ENCODE measurements around the gene TENM4.
"Not testable (repeated sequence)": the region's sequence is repeated elsewhere in the genome, so short reads cannot be mapped to it uniquely, and the experiment has no call there.

Gene TENM4

DNA sequence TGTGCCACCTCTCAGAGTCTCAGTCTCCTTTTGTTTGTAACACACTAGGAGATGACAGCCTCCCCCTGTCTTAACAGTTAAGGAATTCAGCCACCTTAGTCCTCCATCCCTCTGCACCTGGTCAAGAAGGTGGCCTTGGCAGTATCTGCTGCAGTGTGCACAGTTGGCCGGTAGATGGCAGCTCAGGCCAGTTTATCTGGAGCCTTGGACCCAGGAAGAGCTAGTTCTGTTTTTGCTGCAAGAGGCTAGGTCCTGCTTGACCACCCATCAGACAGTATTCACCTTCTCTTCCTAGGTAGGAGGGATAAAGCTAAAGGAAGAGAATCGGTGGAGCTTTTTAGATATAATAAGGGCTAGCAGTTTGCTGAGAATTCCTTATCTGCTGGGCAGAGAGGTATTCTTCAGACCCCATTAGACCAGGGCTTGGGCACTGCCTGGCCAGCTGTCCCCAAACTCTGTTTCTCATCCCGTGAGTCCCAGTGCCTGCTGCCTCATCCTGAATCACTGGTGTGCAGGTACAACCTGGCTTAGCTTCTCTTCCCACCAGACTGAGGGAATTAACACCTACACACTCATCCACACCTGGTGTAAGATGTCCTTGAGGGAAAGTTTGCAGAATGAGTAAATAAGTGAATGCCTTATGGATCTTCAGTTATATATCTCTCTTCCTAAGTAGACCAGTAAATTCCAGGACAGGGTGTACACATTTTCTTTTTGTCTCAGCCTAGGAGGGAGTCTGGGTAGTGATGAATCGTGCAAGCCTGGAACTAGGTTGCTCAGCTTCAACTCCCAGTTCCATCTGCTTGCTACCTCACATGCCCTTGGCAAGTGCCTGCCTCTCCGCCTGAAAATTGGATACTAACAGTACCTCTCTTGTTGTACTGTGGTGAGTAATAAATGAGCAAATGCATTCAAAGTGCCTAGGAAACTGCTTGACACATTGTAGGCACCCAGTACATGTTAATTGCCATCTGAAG lies 795.3 kb downstream of the TENM4 start:
- DNase-seq, result peak; percentile 67

- DNase-seq, result no peak
Measured at GRCh38 chr11:78643676-78644056, 797.2 kb downstream of the TENM4 start.

DNA sequence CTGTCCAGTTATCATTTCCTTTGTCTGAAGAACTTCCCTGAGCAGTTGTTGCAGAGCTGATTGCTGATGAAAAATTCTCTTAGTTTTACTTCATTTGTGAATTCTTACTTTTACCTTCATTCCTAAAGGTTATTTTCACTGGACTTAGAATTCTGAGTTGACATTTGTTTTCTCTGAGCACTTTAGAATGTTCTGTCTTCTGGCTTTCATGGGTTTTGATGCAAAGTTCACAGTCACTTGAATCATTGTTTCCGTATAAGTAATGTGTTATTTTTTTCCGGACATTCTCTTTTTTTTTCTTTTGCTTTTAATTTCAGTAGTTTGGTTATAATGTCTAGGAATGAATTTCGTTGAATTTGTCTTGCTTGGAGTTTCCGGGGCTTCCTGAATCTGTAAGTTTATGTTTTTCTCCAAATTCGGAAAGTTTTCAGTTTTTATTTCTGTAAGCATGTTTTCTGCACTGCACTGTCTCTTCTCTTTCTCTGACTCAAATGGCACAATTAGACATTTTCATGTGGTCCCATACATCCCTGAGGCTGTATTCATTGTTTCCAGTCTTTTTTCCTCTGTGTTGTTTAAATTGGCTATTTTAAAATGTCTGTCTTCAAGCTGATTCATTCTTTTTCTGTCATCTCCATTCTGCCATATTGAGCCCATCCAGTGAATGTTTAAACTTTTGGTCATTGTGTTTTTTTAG lies 797.7 kb downstream of the TENM4 start:
- no peak for DNase-seq

DNA sequence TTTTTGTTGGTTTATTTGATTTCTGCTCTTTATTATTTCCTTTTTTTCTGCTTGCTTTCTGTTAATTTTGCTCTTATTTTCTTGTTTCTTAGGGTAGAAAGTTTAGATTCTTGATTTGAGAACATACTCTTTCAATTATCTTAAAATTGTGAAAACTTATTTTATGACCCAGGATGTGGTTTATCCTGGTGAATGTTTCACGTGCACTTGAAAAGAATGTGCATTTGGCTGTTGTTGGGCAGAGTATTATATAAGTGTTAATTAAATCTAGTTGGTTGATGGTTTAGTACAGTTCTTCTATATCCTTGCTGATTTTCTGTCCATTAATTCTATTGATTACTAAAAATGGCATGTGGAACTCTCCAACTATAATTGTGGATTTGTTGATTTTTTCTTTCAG lies 799.3 kb downstream of the TENM4 start:
- DNase-seq, result no peak

- no peak for DNase-seq
Measured at GRCh38 chr11:78638704-78639380, 802.0 kb downstream of the TENM4 start.

DNA sequence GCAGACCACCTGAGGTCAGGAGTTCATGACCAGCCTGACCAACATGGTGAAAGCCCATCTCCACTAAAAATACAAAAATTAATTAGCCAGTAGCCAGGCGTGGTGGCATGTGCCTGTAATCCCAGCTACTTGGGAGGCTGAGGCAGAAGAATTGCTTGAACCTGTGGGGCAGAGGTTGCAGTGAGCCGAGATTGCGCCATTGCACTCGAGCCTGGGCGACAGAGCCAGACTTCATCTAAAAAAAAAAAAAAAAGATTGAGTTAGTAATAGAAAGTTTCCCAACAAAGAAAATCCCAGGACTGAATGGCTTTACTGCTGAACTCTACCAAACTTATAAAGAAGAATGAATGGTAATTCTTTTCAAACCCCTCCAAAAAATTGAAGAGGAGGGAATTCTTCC lies 803.3 kb downstream of the TENM4 start:
- not testable (repeated sequence) for DNase-seq

GRCh38 chr11:78635814-78636506 lies 804.9 kb downstream of the TENM4 start:
- no peak for DNase-seq

- no peak for DNase-seq
Measured at GRCh38 chr11:78633516-78634310, 807.1 kb downstream of the TENM4 start.

GRCh38 chr11:78630561-78631303 lies 810.1 kb downstream of the TENM4 start:
- DNase-seq, result no peak

DNA sequence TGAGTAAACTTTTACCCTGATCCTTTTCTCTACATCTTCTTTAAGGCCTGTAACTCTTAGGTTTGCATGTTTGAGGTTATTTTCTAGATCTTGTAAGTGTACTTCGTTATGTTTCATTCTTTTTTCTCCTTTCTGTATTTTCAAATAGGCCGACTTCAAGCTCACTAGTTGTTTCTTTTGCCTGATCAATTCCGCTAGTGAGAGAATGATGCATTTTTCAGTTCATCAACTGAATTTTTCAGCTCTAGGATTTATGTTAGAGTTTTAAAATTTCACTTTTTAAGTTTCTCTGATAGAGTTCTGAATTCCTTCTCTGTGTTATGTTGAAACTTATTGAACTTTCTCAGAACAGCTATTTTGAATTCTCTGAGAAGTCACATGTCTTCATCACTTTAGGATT lies 810.7 kb downstream of the TENM4 start:
- no peak for DNase-seq

GRCh38 chr11:78622666-78623065 lies 818.2 kb downstream of the TENM4 start:
- DNase-seq, result no peak

DNA sequence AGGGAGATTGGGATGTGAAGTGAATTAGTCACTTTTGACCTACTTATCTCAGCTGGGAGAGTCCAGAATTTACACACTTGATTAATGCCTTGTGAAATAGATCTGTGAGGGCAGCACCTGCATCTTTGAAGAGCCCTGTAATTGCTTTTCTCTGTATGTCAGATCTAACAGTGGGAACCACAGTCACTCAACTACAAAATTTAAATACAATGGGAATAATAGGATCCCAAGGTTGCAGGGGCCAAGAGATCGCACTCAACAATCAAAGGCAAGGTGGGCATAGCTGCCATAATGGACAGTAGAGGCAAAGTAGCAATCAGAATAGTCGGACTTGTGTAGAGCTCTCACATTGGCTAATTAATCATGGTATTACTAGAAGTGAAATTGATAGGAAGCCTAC lies 820.7 kb downstream of the TENM4 start:
- no peak for DNase-seq

DNA sequence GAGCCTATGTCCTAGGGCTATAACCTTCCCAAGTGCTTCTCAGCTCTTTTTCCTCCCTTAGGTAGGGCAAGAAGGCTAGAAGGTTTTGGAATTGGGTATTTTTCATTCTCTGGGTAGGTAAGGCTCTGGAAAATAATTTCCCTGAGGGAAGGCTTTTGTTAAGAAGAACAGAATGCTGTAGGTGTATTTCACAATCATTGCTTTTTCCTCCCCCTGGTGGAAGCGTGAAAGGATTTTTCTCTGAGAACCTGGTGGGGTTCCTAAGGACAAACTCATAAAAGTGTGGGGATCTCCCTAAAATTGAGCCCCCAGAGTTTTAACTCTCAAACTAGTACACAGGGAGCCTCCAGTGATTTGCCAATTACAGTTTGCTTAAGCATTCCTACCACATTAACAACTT lies 825.1 kb downstream of the TENM4 start:
- no peak for DNase-seq

- DNase-seq, result no peak
Measured at GRCh38 chr11:78613378-78613813, 827.4 kb downstream of the TENM4 start.

DNA sequence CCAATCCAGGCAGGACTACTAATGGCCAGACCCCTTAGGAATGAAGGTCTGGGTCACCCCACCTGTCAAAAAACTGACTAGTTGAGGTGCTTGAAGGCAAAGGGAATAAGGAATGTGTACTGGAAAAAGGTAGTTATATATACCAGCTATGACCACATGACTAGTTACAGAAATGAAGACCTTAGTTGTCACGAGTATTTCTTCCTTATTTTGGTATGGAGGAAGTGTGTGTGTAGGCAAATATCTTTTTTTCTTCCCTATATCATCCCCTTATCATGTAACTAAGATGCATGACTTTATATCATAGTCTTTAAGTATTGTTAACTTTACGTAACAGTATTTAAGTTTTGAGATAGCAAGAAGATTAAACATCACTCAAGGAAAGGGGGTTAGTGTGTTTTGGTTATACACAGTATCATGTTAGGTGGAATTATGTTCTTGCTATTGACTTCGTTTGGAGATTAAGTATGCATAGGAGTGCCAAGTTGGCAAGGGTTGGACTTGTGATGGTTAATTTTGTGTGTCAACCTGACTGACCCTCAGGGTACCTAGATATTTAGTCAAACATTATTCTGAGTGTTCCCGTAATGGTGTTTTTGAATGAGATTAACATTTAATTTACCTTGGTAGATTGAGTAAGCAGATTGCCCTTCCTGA lies 828.0 kb downstream of the TENM4 start:
- no peak for DNase-seq

DNA sequence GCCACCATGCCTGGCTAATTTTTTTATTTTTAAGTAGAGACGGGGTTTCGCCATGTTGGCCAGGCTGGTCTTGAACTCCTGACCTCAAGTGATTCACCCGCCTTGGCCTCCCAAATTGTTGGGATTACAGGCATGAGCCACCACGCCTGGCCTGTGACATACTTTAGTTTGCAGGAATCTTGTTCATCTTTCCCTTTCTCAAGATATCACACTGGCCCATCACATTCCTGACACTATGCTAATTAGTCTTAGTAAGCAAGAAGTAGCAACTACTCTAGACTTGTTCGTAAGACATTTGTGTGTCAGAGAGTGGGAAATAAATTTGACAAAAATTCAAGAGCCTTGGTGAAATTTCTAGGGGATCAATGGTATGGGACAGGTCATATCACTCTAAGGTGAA lies 831.5 kb downstream of the TENM4 start:
- not testable (repeated sequence) for DNase-seq

DNA sequence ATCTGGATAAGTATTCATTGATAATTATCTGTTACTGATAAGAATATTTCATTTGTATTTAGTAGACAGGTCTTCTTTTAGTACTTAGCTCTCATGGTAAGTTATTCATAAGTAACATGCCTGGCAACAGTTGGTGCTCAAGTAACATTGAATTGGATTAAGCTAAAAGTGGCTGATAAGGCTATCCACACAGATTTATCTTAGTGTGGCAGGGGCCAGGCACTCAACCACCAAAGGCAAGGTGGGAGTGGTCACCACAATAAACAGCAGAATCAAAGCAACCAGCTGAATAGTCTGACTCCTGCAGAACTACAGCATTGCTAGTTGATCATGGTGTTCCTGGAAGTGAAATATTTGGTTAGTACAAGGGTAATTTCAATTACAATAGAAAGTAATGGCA lies 833.1 kb downstream of the TENM4 start:
- DNase-seq, result peak; percentile 71

- DNase-seq, result no peak
Measured at GRCh38 chr11:78606667-78607066, 834.2 kb downstream of the TENM4 start.

DNA sequence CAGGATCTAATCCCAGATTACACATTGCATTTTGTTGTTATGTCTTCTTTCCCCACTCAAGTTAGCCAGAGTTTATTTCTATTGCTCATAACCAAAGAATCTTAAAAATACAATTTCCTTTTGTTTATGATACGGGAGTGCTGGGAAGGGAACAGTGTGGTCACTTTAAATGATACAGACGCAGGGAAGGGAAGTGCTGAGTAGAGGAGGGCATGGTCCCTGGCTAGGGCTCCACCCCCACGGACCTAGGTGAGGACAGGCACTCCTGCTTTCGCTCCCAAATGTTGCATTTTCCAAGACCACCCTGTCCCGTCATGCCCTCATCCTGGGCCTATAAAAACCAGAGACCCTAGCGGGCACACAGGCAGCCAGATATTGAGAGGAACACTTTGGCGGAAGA lies 835.5 kb downstream of the TENM4 start:
- DNase-seq, result no peak

DNA sequence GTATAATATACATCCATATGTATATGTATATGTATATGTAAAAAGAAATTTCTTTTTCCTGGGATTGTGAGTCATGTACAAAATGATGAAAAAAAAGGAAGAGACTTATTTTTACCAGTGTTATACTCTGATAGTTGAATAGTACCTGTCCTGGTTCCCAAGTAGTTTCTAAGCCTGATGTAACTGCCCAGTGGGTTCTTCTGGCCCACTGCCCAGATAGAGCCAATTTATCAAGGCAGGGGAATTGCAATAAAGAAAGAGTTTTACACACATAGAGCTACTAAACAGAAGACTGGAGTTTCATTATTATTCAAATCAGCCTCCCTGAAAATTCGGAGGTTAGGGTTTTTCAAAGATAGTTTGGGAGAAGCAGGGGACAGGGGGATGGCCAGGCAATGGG lies 837.0 kb downstream of the TENM4 start:
- DNase-seq, result no peak
